Neural progenitor cell (in vitro differentiated cells): ENCODE results near the gene STOM. TPM values are rescaled to one million over a fixed set of nuclear protein-coding genes. Genes with fewer than 3 reads are reported as not detected.

Experiments used
- DNase-seq: peaks from one replicate; pipeline ENCODE4 v3.0.0-alpha.2; 2016; ENCODE audit warnings: low spot score
- H2AFZ ChIP-seq: fragments of 200-600 bp; sonication (generic); replicated peaks from 2 replicates; pipeline ENCODE4 v1.6.1; 2016; ENCODE audit warnings: antibody characterized with exemption
- H3F3A ChIP-seq: fragments of 200-600 bp; sonication (generic); 2 replicates; pipeline ENCODE4 v1.6.1; 2016; ENCODE audit warnings: antibody characterized with exemption, low read depth
- H3K27ac ChIP-seq: fragments of 200-600 bp; sonication (generic); 2 replicates; pipeline ENCODE4 v1.5.1; 2016; ENCODE audit warnings: mild to moderate bottlenecking
- H3K27me3 ChIP-seq: fragments of 200-600 bp; sonication (generic); 2 replicates; pipeline ENCODE4 v1.6.1; 2016; ENCODE audit warnings: mild to moderate bottlenecking, moderate library complexity
- H3K36me3 ChIP-seq: fragments of 200-600 bp; sonication (generic); 2 replicates; pipeline ENCODE4 v1.5.1; 2016
- H3K4me1 ChIP-seq: fragments of 200-600 bp; sonication (generic); 2 replicates; pipeline ENCODE4 v1.6.1; 2016; ENCODE audit warnings: mixed run types
- H3K4me2 ChIP-seq: fragments of 200-600 bp; sonication (generic); 2 replicates; pipeline ENCODE4 v1.6.1; 2016
- H3K4me3 ChIP-seq: fragments of 200-600 bp; sonication (generic); 2 replicates; pipeline ENCODE4 v1.5.1; 2016
- H3K79me2 ChIP-seq: fragments of 200-600 bp; sonication (generic); 2 replicates; pipeline ENCODE4 v1.6.1; 2016; ENCODE audit warnings: low read depth
- H3K9ac ChIP-seq: fragments of 200-600 bp; sonication (generic); 2 replicates; pipeline ENCODE4 v1.6.1; 2016
- H3K9me3 ChIP-seq: fragments of 200-600 bp; sonication (generic); 2 replicates; pipeline ENCODE4 v1.5.1; 2016; ENCODE audit warnings: low read depth
- H4K20me1 ChIP-seq: fragments of 200-600 bp; sonication (generic); 2 replicates; pipeline ENCODE4 v1.6.1; 2016; ENCODE audit warnings: low read depth
- H3K27ac Mint-ChIP-seq: 3 replicates; pipeline ENCODE4 v1.8.0; 2021; ENCODE audit warnings: mixed read lengths
- H3K27me3 Mint-ChIP-seq: 2 replicates; pipeline ENCODE4 v1.8.0; 2022; ENCODE audit warnings: low read depth, mild to moderate bottlenecking, inconsistent platforms, moderate library complexity, mixed read lengths; ENCODE audit not compliant: insufficient read depth
- H3K36me3 Mint-ChIP-seq: 3 replicates; pipeline ENCODE4 v1.8.0; 2021; ENCODE audit warnings: mixed read lengths
- H3K4me1 Mint-ChIP-seq: 3 replicates; pipeline ENCODE4 v1.8.0; 2021; ENCODE audit warnings: mixed read lengths
- H3K4me3 Mint-ChIP-seq: 3 replicates; pipeline ENCODE4 v1.8.0; 2021; ENCODE audit warnings: mild to moderate bottlenecking, moderate library complexity, mixed read lengths
- H3K9me3 Mint-ChIP-seq: 3 replicates; pipeline ENCODE4 v1.8.0; 2020; ENCODE audit warnings: mixed read lengths
- CTCF ChIP-seq: fragments of 200-600 bp; sonication (generic); IDR thresholded peaks from 2 replicates; pipeline ENCODE4 v1.5.1; 2017; ENCODE audit warnings: antibody characterized with exemption, mild to moderate bottlenecking
- EZH2 ChIP-seq: fragments of 200-600 bp; sonication (generic); IDR thresholded peaks from 2 replicates; pipeline ENCODE4 v1.6.1; 2017; ENCODE audit warnings: antibody characterized with exemption, mild to moderate bottlenecking, moderate library complexity
- EZH2phosphoT487 ChIP-seq: fragments of 200-600 bp; sonication (generic); IDR thresholded peaks from 2 replicates; pipeline ENCODE4 v1.6.1; 2017; ENCODE audit warnings: antibody characterized with exemption
- total RNA-seq: library from RNA; depleted of rRNA; stranded (reverse); fragments of >200 nt; gene quantifications from 2 replicates; pipeline ENCODE4 v1.2.3, GENCODE V29; 2015; ENCODE audit warnings: low replicate concordance

Gene STOM
- total RNA-seq, 1 donor from 2014 or later: 99.4 TPM

- Histone ChIP-seq H4K20me1 (no peaks in the 10 kb centered on the region), H3K9me3 (no peaks in the 10 kb centered on the region), H3K4me1 (no peaks in the 10 kb centered on the region), H3K27ac (no peak overlapping the region), H2AFZ (no peak overlapping the region), H3K79me2 (no peaks in the 10 kb centered on the region), H3K36me3 (no peaks in the 10 kb centered on the region), H3K4me2 (no peak overlapping the region), H3K27me3 (no peaks in the 10 kb centered on the region), H3K9ac (no peak overlapping the region), H3K4me3 (no peak overlapping the region), H3F3A (no peaks in the 10 kb centered on the region)
- TF ChIP-seq EZH2phosphoT487 (no peak), EZH2 (no peak), CTCF (no peak)
- H3K27ac Mint-ChIP-seq: no peak overlapping the region
- H3K27me3 Mint-ChIP-seq: peaks cover 2% of the 10 kb centered on the region
- H3K36me3 Mint-ChIP-seq: peaks cover 10% of the 10 kb centered on the region
- no peaks in the 10 kb centered on the region for H3K9me3 Mint-ChIP-seq
- no peak overlapping the region for H3K4me3 Mint-ChIP-seq
- peaks cover 13% of the 10 kb centered on the region for H3K4me1 Mint-ChIP-seq
- no peak for DNase-seq
Observed at GRCh38 chr9:121323449-121324151, 46.5 kb downstream of the STOM start.

GRCh38 chr9:121322737-121323448, 47.2 kb downstream of the STOM start:
- Mint-ChIP-seq H3K27me3 (peaks cover 2% of the 10 kb centered on the region), H3K4me3 (no peak overlapping the region), H3K36me3 (peaks cover 10% of the 10 kb centered on the region), H3K9me3 (no peaks in the 10 kb centered on the region), H3K4me1 (peaks cover 13% of the 10 kb centered on the region), H3K27ac (no peak overlapping the region)
- Histone ChIP-seq H3K4me3 (no peak overlapping the region), H3K36me3 (no peaks in the 10 kb centered on the region), H2AFZ (no peak overlapping the region), H3K9me3 (no peaks in the 10 kb centered on the region), H3K9ac (no peak overlapping the region), H4K20me1 (no peaks in the 10 kb centered on the region), H3K4me1 (no peaks in the 10 kb centered on the region), H3K4me2 (no peak overlapping the region), H3F3A (no peaks in the 10 kb centered on the region), H3K27ac (no peak overlapping the region), H3K79me2 (no peaks in the 10 kb centered on the region), H3K27me3 (no peaks in the 10 kb centered on the region)
- DNase-seq: no peak
- TF ChIP-seq CTCF (no peak), EZH2 (no peak), EZH2phosphoT487 (no peak)

DNA sequence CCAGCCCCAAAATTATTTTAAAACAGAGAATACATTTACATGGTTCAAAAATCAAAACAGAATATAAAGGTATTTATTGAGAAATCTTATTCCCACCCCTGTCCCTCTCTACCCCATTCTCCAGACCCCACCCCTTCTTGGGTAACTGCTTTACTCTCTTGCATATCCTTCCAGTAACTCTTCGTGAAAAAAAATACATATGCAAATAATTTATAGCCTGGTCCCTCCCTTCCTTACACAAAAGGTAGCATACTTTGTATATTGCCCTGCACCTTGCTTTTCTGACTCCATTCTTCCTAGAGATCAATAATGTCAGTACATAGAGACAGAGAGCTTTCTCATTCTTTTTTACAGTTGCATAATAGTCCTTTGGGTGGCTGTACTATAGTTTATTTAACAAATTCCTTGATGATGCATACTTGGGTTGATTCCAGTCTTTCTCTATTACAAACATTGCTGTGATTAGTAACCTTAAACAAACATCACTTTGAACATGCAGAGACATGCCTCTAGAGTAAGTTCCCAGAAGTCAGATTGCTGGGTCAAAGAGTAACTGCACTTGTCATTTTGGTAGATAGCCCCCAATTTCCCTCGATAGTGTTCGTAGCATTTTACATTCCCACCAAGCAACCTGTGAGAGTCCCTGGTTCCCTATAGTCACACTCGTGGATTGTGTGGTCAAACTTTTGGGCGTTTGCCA, 47.9 kb downstream of the STOM start:
- Histone ChIP-seq H3K4me1 (no peaks in the 10 kb centered on the region), H3K9me3 (no peaks in the 10 kb centered on the region), H3K9ac (no peak overlapping the region), H3K4me2 (no peak overlapping the region), H4K20me1 (no peaks in the 10 kb centered on the region), H3K27me3 (no peaks in the 10 kb centered on the region), H3K36me3 (no peaks in the 10 kb centered on the region), H3F3A (no peaks in the 10 kb centered on the region), H2AFZ (no peak overlapping the region), H3K79me2 (no peaks in the 10 kb centered on the region), H3K4me3 (no peak overlapping the region), H3K27ac (no peak overlapping the region)
- TF ChIP-seq CTCF: no peak
- no peak for TF ChIP-seq EZH2
- TF ChIP-seq EZH2phosphoT487: no peak
- Mint-ChIP-seq H3K27ac (no peak overlapping the region), H3K9me3 (no peaks in the 10 kb centered on the region), H3K4me3 (no peak overlapping the region), H3K4me1 (peaks cover 13% of the 10 kb centered on the region), H3K27me3 (peaks cover 2% of the 10 kb centered on the region), H3K36me3 (peaks cover 14% of the 10 kb centered on the region)
- DNase-seq: no peak
